Measurements from ENCODE around the gene MAOB. TPM values are rescaled to one million over a fixed set of nuclear protein-coding genes. Genes with fewer than 3 reads are reported as not detected.

MAOB gene
- total RNA-seq, 1 donor from 2014 or later: 0.93 TPM

GRCh38 chrX:43747476-43747875 is 134.8 kb downstream of the MAOB start:
- peaks cover 16% of the 10 kb centered on the region for H3K4me1 Mint-ChIP-seq (ENCODE audit: low read depth)
- DNase-seq (ENCODE audit: low spot score, unreplicated experiment): no peak
- peaks cover 9% of the 10 kb centered on the region for H3K36me3 Mint-ChIP-seq (ENCODE audit: insufficient read depth)
- H3K9me3 Mint-ChIP-seq (ENCODE audit: low read depth): peaks cover 4% of the 10 kb centered on the region
- TF ChIP-seq, protein P1, sequence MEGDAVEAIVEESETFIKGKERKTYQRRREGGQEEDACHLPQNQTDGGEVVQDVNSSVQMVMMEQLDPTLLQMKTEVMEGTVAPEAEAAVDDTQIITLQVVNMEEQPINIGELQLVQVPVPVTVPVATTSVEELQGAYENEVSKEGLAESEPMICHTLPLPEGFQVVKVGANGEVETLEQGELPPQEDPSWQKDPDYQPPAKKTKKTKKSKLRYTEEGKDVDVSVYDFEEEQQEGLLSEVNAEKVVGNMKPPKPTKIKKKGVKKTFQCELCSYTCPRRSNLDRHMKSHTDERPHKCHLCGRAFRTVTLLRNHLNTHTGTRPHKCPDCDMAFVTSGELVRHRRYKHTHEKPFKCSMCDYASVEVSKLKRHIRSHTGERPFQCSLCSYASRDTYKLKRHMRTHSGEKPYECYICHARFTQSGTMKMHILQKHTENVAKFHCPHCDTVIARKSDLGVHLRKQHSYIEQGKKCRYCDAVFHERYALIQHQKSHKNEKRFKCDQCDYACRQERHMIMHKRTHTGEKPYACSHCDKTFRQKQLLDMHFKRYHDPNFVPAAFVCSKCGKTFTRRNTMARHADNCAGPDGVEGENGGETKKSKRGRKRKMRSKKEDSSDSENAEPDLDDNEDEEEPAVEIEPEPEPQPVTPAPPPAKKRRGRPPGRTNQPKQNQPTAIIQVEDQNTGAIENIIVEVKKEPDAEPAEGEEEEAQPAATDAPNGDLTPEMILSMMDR (IDR thresholded peaks at IDR 0.05; ENCODE audit: unreplicated experiment): no peak
- H3K4me3 Mint-ChIP-seq (ENCODE audit: low read depth): no peak overlapping the region
- H3K27ac Mint-ChIP-seq: no peak overlapping the region
- H3K27me3 Mint-ChIP-seq: no peaks in the 10 kb centered on the region

GRCh38 chrX:43745938-43746721 is 136.1 kb downstream of the MAOB start:
- H3K9me3 Mint-ChIP-seq (ENCODE audit: low read depth): peaks cover 3% of the 10 kb centered on the region
- peaks cover 16% of the 10 kb centered on the region for H3K4me1 Mint-ChIP-seq (ENCODE audit: low read depth)
- no peak overlapping the region for H3K27ac Mint-ChIP-seq
- no peak for DNase-seq (ENCODE audit: low spot score, unreplicated experiment)
- no peaks in the 10 kb centered on the region for H3K27me3 Mint-ChIP-seq
- peaks cover 12% of the 10 kb centered on the region for H3K36me3 Mint-ChIP-seq (ENCODE audit: insufficient read depth)
- TF ChIP-seq, protein P1 (IDR thresholded peaks at IDR 0.05; ENCODE audit: unreplicated experiment): no peak
- H3K4me3 Mint-ChIP-seq (ENCODE audit: low read depth): no peak overlapping the region

DNA sequence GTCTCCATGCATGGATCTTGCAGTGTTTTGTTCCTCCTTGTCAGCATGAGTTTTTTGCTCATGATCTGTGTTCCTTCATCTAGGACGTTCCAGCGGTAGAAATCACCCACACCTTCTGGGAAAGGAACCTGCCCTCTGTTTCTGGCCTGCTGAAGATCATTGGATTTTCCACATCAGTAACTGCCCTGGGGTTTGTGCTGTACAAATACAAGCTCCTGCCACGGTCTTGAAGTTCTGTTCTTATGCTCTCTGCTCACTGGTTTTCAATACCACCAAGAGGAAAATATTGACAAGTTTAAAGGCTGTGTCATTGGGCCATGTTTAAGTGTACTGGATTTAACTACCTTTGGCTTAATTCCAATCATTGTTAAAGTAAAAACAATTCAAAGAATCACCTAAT is 138.0 kb downstream of the MAOB start:
- Mint-ChIP-seq H3K4me3 (ENCODE audit: low read depth) (no peak overlapping the region), H3K4me1 (ENCODE audit: low read depth) (peaks cover 16% of the 10 kb centered on the region), H3K27ac (no peak overlapping the region), H3K36me3 (ENCODE audit: insufficient read depth) (peaks cover 12% of the 10 kb centered on the region), H3K27me3 (no peaks in the 10 kb centered on the region), H3K9me3 (ENCODE audit: low read depth) (peaks cover 3% of the 10 kb centered on the region)
- TF ChIP-seq, protein P1 (IDR thresholded peaks at IDR 0.05; ENCODE audit: unreplicated experiment): no peak
- DNase-seq (ENCODE audit: low spot score, unreplicated experiment): no peak

GRCh38 chrX:43743100-43743822 is 139.0 kb downstream of the MAOB start:
- Mint-ChIP-seq H3K27ac (no peak overlapping the region), H3K27me3 (no peaks in the 10 kb centered on the region), H3K4me1 (ENCODE audit: low read depth) (peaks cover 12% of the 10 kb centered on the region), H3K4me3 (ENCODE audit: low read depth) (no peak overlapping the region), H3K36me3 (ENCODE audit: insufficient read depth) (peaks cover 14% of the 10 kb centered on the region), H3K9me3 (ENCODE audit: low read depth) (peaks cover 7% of the 10 kb centered on the region)
- no peak for DNase-seq (ENCODE audit: low spot score, unreplicated experiment)
- TF ChIP-seq, protein P1 (IDR thresholded peaks at IDR 0.05; ENCODE audit: unreplicated experiment): no peak

DNA sequence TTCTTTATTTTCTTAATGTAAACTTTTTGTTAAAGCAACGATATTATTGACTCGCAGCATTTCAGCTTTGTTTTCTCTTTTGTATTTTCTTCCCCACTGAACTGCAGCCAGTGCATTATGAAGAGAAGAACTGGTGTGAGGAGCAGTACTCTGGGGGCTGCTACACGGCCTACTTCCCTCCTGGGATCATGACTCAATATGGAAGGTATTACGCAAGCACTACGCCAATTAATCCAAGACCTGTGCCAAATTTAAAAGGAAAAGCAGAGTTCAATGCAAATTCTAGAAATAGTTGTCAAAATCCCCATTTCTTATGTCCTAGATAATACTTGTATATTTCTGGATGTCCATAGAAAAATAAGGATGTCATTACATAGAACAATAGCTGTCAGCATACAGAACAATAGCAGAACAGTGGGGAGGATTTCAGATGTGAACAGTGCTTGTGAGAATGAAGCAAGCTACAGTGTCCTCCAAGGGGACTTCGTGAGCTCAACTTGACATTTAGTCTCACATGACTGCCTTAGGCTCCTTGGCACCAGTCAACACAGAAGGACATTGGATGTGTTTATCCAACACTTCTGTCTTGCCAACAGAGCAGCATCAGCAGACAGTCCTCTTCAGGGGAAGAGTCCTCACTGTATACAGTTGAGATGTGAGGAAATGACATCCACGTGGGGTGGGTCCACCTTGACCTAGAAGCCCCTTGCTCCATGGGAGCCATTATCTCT is 140.2 kb downstream of the MAOB start:
- no peak overlapping the region for H3K4me3 Mint-ChIP-seq (ENCODE audit: low read depth)
- DNase-seq (ENCODE audit: low spot score, unreplicated experiment): no peak
- H3K9me3 Mint-ChIP-seq (ENCODE audit: low read depth): peaks cover 10% of the 10 kb centered on the region
- no peaks in the 10 kb centered on the region for H3K27me3 Mint-ChIP-seq
- TF ChIP-seq, protein P1 (IDR thresholded peaks at IDR 0.05; ENCODE audit: unreplicated experiment): no peak
- peaks cover 12% of the 10 kb centered on the region for H3K4me1 Mint-ChIP-seq (ENCODE audit: low read depth)
- H3K36me3 Mint-ChIP-seq (ENCODE audit: insufficient read depth): peaks cover 15% of the 10 kb centered on the region
- no peak overlapping the region for H3K27ac Mint-ChIP-seq
